CD8-positive, alpha-beta memory T cell (primary cell): ENCODE measurements around the gene ST3GAL4. TPM values are rescaled to one million over a fixed set of nuclear protein-coding genes. Genes with fewer than 3 reads are reported as not detected.
A peak's percentile ranks its signal among the peaks of the same experiment; 100 is the strongest.

Source experiments
- CTCF ChIA-PET: fragments of 350-600 bp; sonication (Branson Sonifier 250); formaldehyde crosslinking; loops from one replicate; lab custom pipeline; 2021; ENCODE audit warnings: antibody characterized with exemption; lab: Charles Lee
- POLR2A ChIA-PET: fragments of 350-600 bp; sonication (Branson Sonifier 250); formaldehyde crosslinking; loops from one replicate; lab custom pipeline; 2021; ENCODE audit warnings: antibody characterized with exemption; lab: Charles Lee
- DNase-seq, 5 donors: peaks; one replicate each; pipeline versions ENCODE4 v3.0.0 to v3.0.0-alpha.2; 2020 to 2022; ENCODE audit warnings: mixed read lengths in 1 of 5
- H3K27ac ChIP-seq: one replicate; pipeline ENCODE4 v1.7.0; 2013; ENCODE audit warnings: low read depth, mild to moderate bottlenecking, low read length, moderate library complexity
- H3K27me3 ChIP-seq: 2 replicates; pipeline ENCODE4 v1.7.0; 2013; ENCODE audit warnings: low read length, mild to moderate bottlenecking; ENCODE audit not compliant: insufficient read depth, poor library complexity, severe bottlenecking
- H3K36me3 ChIP-seq: 2 replicates; pipeline ENCODE4 v1.7.0; 2013; ENCODE audit warnings: mild to moderate bottlenecking, low read length, moderate library complexity; ENCODE audit not compliant: insufficient read depth
- H3K4me1 ChIP-seq: 2 replicates; pipeline ENCODE4 v1.7.0; 2013; ENCODE audit warnings: mild to moderate bottlenecking, low read length, moderate library complexity; ENCODE audit not compliant: insufficient read depth
- H3K4me3 ChIP-seq: 2 replicates; pipeline ENCODE4 v1.7.0; 2013; ENCODE audit warnings: mild to moderate bottlenecking, low read length
- H3K9me3 ChIP-seq: 2 replicates; pipeline ENCODE4 v1.7.0; 2013; ENCODE audit warnings: mild to moderate bottlenecking, low read length
- H3K27ac Mint-ChIP-seq, 8 donors: one replicate each; pipeline ENCODE4 v1.8.0; 2020 to 2021; ENCODE audit warnings: mixed read lengths in 8 of 8, mild to moderate bottlenecking in 6 of 8, inconsistent platforms in 3 of 8, moderate library complexity in 3 of 8
- H3K27me3 Mint-ChIP-seq, 2 donors: one replicate each; pipeline ENCODE4 v1.8.0; 2020 to 2021; ENCODE audit warnings: mixed read lengths in 2 of 2, mild to moderate bottlenecking in 1 of 2, moderate library complexity in 1 of 2
- H3K36me3 Mint-ChIP-seq, 3 donors: one replicate each; pipeline ENCODE4 v1.8.0; 2020 to 2021; ENCODE audit warnings: mixed read lengths in 3 of 3, inconsistent platforms in 1 of 3, mild to moderate bottlenecking in 1 of 3
- H3K4me1 Mint-ChIP-seq, 3 donors: one replicate each; pipeline ENCODE4 v1.8.0; 2020 to 2021; ENCODE audit warnings: mixed read lengths in 3 of 3, inconsistent platforms in 1 of 3, mild to moderate bottlenecking in 1 of 3
- H3K4me3 Mint-ChIP-seq, 7 donors: one replicate each; pipeline ENCODE4 v1.8.0; 2020 to 2021; ENCODE audit warnings: mixed read lengths in 7 of 7, mild to moderate bottlenecking in 6 of 7, moderate library complexity in 4 of 7, inconsistent platforms in 2 of 7
- H3K9me3 Mint-ChIP-seq, 5 donors: one replicate each; pipeline ENCODE4 v1.8.0; 2020 to 2022; ENCODE audit warnings: mixed read lengths in 5 of 5, mild to moderate bottlenecking in 3 of 5, moderate library complexity in 2 of 5, inconsistent platforms in 1 of 5
- polyA plus RNA-seq: library from polyadenylated mRNA; unstranded; fragments of 300-500 nt; fragmentation: Illumina TruSeq; gene quantifications from one replicate; pipeline ENCODE4 v1.2.3, GENCODE V29; 2021
- total RNA-seq, 2 experiments: library from RNA; stranded (reverse); gene quantifications; one replicate each; pipeline ENCODE4 v1.2.3, GENCODE V29; 2021

Gene ST3GAL4
- total and polyA plus RNA-seq, 3 experiments from 2014 or later = 8.3 to 12.5 (median 11.0) TPM

- peak overlapping the region; percentile 41 to 92 (median 74) for H3K4me3 Mint-ChIP-seq
- Histone ChIP-seq H3K36me3 (no peaks in the 10 kb centered on the region), H3K4me1 (peaks cover 21% of the 10 kb centered on the region), H3K9me3 (no peaks in the 10 kb centered on the region), H3K27ac (no peak overlapping the region), H3K27me3 (no peaks in the 10 kb centered on the region), H3K4me3 (no peak overlapping the region)
- POLR2A ChIA-PET = no interaction called here
- H3K36me3 Mint-ChIP-seq = peaks cover 0 to 2% (median 0%) of the 10 kb centered on the region in 3 donors
- H3K9me3 Mint-ChIP-seq = no peaks in the 10 kb centered on the region
- peaks cover 25 to 39% (median 31%) of the 10 kb centered on the region in 3 donors for H3K4me1 Mint-ChIP-seq
- peak overlapping the region in 7 of 8 donors; percentile 24 to 87 (median 66) for H3K27ac Mint-ChIP-seq
- CTCF ChIA-PET = interaction anchor here (1.4 to 1.7 kb wide), 2 partner anchors 9 to 13 kb away, joined by 4 read pairs; no protein-coding TSS in a partner anchor
- DNase-seq = no peak
- H3K27me3 Mint-ChIP-seq = peaks cover 0 to 2% of the 10 kb centered on the region in 2 donors
Observed at GRCh38 chr11:126357055-126357962, 1.8 kb downstream of the ST3GAL4 start.

GRCh38 chr11:126357969-126358762 is 2.7 kb downstream of the ST3GAL4 start:
- Histone ChIP-seq H3K9me3 (no peaks in the 10 kb centered on the region), H3K27ac (no peak overlapping the region), H3K27me3 (no peaks in the 10 kb centered on the region), H3K36me3 (no peaks in the 10 kb centered on the region), H3K4me3 (no peak overlapping the region), H3K4me1 (peaks cover 18% of the 10 kb centered on the region)
- peak overlapping the region in 3 of 8 donors; percentile 56 to 94 (median 68) for H3K27ac Mint-ChIP-seq
- peaks cover 0 to 2% (median 0%) of the 10 kb centered on the region in 3 donors for H3K36me3 Mint-ChIP-seq
- no peaks in the 10 kb centered on the region for H3K9me3 Mint-ChIP-seq
- H3K4me1 Mint-ChIP-seq = peaks cover 18 to 31% (median 23%) of the 10 kb centered on the region in 3 donors
- CTCF ChIA-PET = interaction anchor here (1.4 to 1.7 kb wide), 2 partner anchors 10 to 12 kb away, joined by 4 read pairs; no protein-coding TSS in a partner anchor
- H3K4me3 Mint-ChIP-seq = peak overlapping the region in 5 of 7 donors; percentile 41 to 84 (median 73)
- POLR2A ChIA-PET = no interaction called here
- H3K27me3 Mint-ChIP-seq = peaks cover 0 to 2% of the 10 kb centered on the region in 2 donors
- DNase-seq = no peak

- DNase-seq = no peak
- Mint-ChIP-seq H3K27me3 (peaks cover 0 to 1% of the 10 kb centered on the region in 2 donors), H3K4me3 (peak overlapping the region in 1 of 7 donors; percentile 50), H3K9me3 (no peaks in the 10 kb centered on the region), H3K36me3 (peaks cover 0 to 2% (median 0%) of the 10 kb centered on the region in 3 donors), H3K27ac (peak overlapping the region in 3 of 8 donors; percentile 1 to 84 (median 17)), H3K4me1 (peaks cover 15 to 25% (median 17%) of the 10 kb centered on the region in 3 donors)
- Histone ChIP-seq H3K27me3 (no peaks in the 10 kb centered on the region), H3K27ac (no peak overlapping the region), H3K36me3 (no peaks in the 10 kb centered on the region), H3K4me1 (peaks cover 14% of the 10 kb centered on the region), H3K4me3 (no peak overlapping the region), H3K9me3 (no peaks in the 10 kb centered on the region)
- ChIA-PET POLR2A (no interaction called here), CTCF (interaction anchor here (1.4 kb wide), 1 partner anchor 20 kb away, joined by 3 read pairs; no protein-coding TSS in a partner anchor)
Observed at GRCh38 chr11:126358763-126359160, 3.3 kb downstream of the ST3GAL4 start.

- DNase-seq = peak in 1 of 5 donors; percentile 19
- peaks cover 11 to 19% (median 11%) of the 10 kb centered on the region in 3 donors for H3K4me1 Mint-ChIP-seq
- H3K27me3 ChIP-seq = no peaks in the 10 kb centered on the region
- H3K36me3 ChIP-seq = no peaks in the 10 kb centered on the region
- H3K27ac ChIP-seq = no peak overlapping the region
- H3K4me3 Mint-ChIP-seq = peak overlapping the region in 1 of 7 donors; percentile 50
- no peaks in the 10 kb centered on the region for H3K27me3 Mint-ChIP-seq
- H3K36me3 Mint-ChIP-seq = peaks cover 0 to 2% (median 0%) of the 10 kb centered on the region in 3 donors
- no peaks in the 10 kb centered on the region for H3K9me3 Mint-ChIP-seq
- POLR2A ChIA-PET = interaction anchor here (0.6 kb wide), 1 partner anchor 419 kb away, joined by 4 read pairs; no protein-coding TSS in a partner anchor
- CTCF ChIA-PET = interaction anchor here (1.4 kb wide), 1 partner anchor 21 kb away, joined by 3 read pairs; no protein-coding TSS in a partner anchor
- no peaks in the 10 kb centered on the region for H3K9me3 ChIP-seq
- peaks cover 12% of the 10 kb centered on the region for H3K4me1 ChIP-seq
- H3K4me3 ChIP-seq = no peak overlapping the region
- peak overlapping the region in 4 of 8 donors; percentile 1 to 84 (median 32) for H3K27ac Mint-ChIP-seq
Observed at GRCh38 chr11:126359431-126360048, 4.1 kb downstream of the ST3GAL4 start.

- peak overlapping the region in 1 of 7 donors; percentile 42 for H3K4me3 Mint-ChIP-seq
- Histone ChIP-seq H3K4me3 (no peak overlapping the region), H3K27me3 (no peaks in the 10 kb centered on the region), H3K4me1 (peaks cover 6% of the 10 kb centered on the region), H3K36me3 (no peaks in the 10 kb centered on the region), H3K9me3 (no peaks in the 10 kb centered on the region), H3K27ac (no peak overlapping the region)
- peaks cover 6 to 14% (median 6%) of the 10 kb centered on the region in 3 donors for H3K4me1 Mint-ChIP-seq
- H3K9me3 Mint-ChIP-seq = no peaks in the 10 kb centered on the region
- ChIA-PET CTCF (interaction anchor here (1.4 kb wide), 1 partner anchor 21 kb away, joined by 3 read pairs; no protein-coding TSS in a partner anchor), POLR2A (interaction anchor here (0.6 kb wide), 1 partner anchor 420 kb away, joined by 4 read pairs; no protein-coding TSS in a partner anchor)
- DNase-seq = peak in 1 of 5 donors; percentile 15
- no peaks in the 10 kb centered on the region for H3K36me3 Mint-ChIP-seq
- no peaks in the 10 kb centered on the region for H3K27me3 Mint-ChIP-seq
- H3K27ac Mint-ChIP-seq = peak overlapping the region in 2 of 8 donors; percentile 47 to 73
Observed at GRCh38 chr11:126360049-126360446, 4.6 kb downstream of the ST3GAL4 start.

- POLR2A ChIA-PET = no interaction called here
Observed at GRCh38 chr11:126361400-126361799, 5.9 kb downstream of the ST3GAL4 start.

More at GRCh38 chr11:126361400-126361799, 5.9 kb downstream of the ST3GAL4 start:
- peak in 1 of 5 donors; percentile 36 for DNase-seq
- H3K4me1 Mint-ChIP-seq = peaks cover 5 to 7% (median 6%) of the 10 kb centered on the region in 3 donors
- Histone ChIP-seq H3K27me3 (no peaks in the 10 kb centered on the region), H3K4me3 (no peak overlapping the region), H3K4me1 (no peaks in the 10 kb centered on the region), H3K9me3 (no peaks in the 10 kb centered on the region), H3K36me3 (no peaks in the 10 kb centered on the region), H3K27ac (no peak overlapping the region)
- H3K27me3 Mint-ChIP-seq = no peaks in the 10 kb centered on the region
- H3K36me3 Mint-ChIP-seq = no peaks in the 10 kb centered on the region
- no peak overlapping the region for H3K4me3 Mint-ChIP-seq
- H3K27ac Mint-ChIP-seq = peak overlapping the region in 1 of 8 donors; percentile 73
- no peaks in the 10 kb centered on the region for H3K9me3 Mint-ChIP-seq
- CTCF ChIA-PET = interaction anchor here (0.7 kb wide), 1 partner anchor 71 kb away, joined by 3 read pairs; no protein-coding TSS in a partner anchor
